OCI-LY7 (cell line): Measurements from ENCODE around the gene ZNF837.

ENCODE experiments used
- CTCF ChIP-seq: fragments of 200-600 bp; sonication (generic); conservative IDR thresholded peaks from 2 replicates; pipeline ENCODE4 v1.5.1; 2014; ENCODE audit warnings: mild to moderate bottlenecking, antibody characterized with exemption, low read length, moderate library complexity, mixed read lengths
- EZH2phosphoT487 ChIP-seq: fragments of 200-600 bp; sonication (generic); IDR thresholded peaks from 2 replicates; pipeline ENCODE4 v1.6.1; 2018; ENCODE audit warnings: low read depth, borderline replicate concordance, mild to moderate bottlenecking, mixed run types, antibody characterized with exemption, low read length, moderate library complexity, mixed read lengths

- no peak for TF ChIP-seq CTCF
- no peak for TF ChIP-seq EZH2phosphoT487
These were observed 35.8 kb upstream of the ZNF837 start for GRCh38 chr19:58416604-58417003.
